ENCODE results near the gene LRFN4.

- TF ChIP-seq SP2 (IDR thresholded peaks at IDR 0.05; ENCODE audit: low read length) (no peak), EGR1 (IDR thresholded peaks at IDR 0.05; ENCODE audit: borderline replicate concordance, low read depth, low read length) (no peak), NRF1 (IDR thresholded peaks at IDR 0.05; ENCODE audit: low read depth, low read length) (no peak), POLR2AphosphoS5 (IDR thresholded peaks at IDR 0.05; ENCODE audit: low read depth, low read length) (no peak), TAF1 (IDR thresholded peaks at IDR 0.05; ENCODE audit: low read depth, low read length) (no peak), RAD21 (IDR thresholded peaks at IDR 0.05 in 1 of 2, conservative IDR thresholded peaks at IDR 0.05 in 1 of 2; ENCODE audit: low read depth in 2 of 2, low read length in 2 of 2) (no peak)
These were observed 21.9 kb upstream of the LRFN4 start for GRCh38 chr11:66834943-66835342.

Measured in H1 (cell line).